GM19240 (cell line): ENCODE data around the gene CALML6.
A peak's percentile ranks its signal among the peaks of the same experiment; 100 is the strongest.

Source experiments
- DNase-seq: peaks from one replicate; pipeline ENCODE4 v3.0.0; 2011; ENCODE audit warnings: low spot score; ENCODE audit not compliant: insufficient read length

Gene CALML6

DNA sequence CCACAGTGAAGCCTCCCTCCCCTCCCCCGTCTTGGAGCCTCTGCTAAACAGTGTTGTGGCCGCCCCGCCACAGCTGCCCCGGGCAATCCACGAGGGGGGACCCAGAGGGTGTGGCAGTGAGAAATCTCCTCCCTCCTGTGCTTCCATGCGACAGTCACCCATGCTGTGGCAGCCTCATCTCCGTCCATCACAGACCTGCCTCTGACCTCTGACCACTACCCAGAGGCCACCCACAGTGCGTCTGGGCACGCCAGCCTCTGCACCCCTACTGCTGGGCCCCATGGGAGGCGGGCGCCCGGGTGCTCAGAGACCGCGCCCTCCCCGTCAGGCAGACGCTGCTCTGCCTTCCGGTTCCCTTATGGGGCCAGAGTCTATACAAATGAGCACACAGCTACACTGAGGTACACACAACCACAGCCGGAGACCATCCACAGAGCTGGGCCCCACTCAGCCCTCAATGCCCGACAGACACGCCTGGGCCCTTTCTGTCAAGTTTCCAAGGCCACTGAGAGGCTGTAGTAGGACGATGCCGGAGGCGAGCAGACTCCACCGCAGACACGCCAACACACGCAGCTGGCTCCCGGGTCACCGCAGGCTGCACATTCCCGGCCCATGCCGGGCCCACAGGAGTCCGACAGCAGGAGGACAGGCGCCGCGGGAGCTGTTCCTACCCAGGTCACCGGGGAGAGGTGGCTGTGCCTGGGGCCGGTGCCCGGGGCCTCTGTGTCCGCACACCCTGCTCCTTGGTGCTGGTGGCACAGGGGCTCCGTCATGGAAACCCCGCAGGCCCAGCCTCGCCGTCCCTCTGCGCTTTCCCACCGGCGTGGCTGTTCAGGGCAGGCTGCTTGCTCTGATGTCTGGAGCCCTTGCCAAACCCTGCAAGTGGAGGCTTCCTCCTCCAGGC is 27.9 kb downstream of the CALML6 start:
- DNase-seq = no peak

DNA sequence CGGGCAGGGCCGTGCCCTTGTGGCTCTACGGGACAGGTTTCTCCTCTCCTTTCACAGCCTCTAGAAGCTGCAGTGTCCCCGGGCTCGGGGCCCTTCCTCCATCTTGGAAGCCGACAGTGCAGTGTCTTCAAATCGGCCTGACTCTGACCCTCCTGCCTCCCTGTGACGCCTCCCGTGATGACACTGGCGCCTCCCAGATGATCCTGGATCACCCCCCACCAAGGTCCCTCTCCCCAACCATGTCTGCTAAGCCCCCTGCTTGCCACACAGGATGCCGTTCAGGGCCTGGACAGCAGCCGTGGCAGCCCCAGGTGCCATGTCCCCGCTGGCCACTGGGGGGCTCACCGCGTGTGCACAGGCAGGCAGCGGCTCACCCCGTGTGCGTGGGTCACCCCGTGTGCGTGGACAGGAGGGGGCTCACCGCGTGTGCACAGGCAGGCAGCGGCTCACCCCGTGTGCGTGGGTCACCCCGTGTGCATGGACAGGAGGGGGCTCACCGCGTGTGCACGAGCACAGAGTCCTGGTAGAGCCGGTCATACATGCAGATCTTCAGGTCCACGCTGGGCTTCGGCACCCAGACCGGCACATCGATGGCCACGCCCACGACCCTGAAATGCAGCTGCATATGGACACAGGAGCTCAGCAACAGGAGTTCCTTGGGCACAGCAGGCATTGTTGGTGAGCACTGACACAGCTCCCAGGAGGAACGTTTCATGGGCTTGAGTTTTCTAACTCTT is 28.9 kb downstream of the CALML6 start:
- DNase-seq = no peak

DNA sequence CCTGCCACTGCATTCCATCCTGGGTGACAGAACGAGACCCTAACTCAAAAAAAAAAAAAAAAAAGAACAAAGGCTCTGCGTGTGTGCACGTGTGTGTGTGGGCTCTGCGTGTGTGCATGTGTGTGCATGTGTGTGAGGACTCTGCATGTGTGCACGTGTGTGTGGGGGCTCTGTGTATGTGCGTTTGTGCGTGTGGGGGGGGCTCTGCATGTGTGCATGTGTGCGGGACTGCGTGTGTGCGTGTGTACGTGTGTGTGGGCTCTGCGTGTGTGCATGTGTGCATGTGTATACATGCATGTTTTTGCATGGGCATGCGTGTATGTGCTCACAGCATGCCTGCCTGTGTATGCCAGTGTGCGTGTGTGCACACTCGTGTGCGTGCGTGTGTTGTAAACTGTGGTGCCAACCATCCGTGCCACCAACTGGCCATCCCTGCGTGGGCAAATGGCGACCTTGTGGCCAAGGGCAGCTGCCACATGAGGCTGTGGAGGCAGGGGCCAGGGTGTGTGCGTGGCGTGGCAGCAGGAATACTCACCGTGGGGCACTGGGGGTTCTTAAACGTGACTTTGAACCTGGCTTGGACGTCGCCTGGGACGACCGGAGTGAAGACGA is 30.8 kb downstream of the CALML6 start:
- DNase-seq = no peak

DNA sequence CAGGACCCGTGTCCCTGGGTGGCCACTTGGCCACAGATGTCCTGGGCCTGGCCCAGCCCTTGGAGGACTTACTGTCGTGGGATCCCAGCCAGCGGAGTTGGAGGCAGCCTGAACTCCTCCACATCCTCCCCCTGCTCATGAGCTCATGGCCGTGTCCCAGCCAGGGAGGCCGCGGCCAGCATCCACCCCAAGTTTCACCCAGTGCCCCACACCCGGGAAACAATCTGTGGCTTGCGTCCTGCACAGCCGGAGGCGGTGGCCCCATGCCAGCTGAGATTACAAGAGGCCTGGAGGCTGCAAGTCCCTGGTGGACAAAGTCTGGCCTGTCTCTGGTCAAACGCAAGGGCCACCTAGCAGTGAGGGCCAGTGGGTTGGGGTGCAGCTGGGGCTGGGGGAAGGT is 31.5 kb downstream of the CALML6 start:
- DNase-seq = no peak

DNA sequence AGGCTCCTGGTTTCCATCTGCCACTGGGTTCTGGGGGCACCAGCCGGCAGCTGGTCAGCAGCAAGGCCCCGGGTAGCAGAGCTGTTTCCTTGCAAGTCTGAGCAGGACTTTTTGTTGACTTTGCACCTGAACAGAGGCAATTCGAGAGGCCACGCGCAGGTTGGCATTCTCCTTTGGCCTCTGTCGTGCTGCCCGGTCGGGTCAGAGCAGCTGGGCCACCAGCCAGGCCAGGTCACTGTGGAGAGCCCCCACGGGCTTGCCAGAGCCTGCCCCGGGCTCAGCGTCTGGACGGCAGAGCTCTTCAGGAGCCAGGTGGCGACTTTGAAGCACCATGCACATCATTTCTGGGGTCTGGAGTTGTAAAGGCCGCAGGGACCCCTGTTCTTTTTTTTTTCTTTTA is 32.4 kb downstream of the CALML6 start:
- DNase-seq = no peak

DNA sequence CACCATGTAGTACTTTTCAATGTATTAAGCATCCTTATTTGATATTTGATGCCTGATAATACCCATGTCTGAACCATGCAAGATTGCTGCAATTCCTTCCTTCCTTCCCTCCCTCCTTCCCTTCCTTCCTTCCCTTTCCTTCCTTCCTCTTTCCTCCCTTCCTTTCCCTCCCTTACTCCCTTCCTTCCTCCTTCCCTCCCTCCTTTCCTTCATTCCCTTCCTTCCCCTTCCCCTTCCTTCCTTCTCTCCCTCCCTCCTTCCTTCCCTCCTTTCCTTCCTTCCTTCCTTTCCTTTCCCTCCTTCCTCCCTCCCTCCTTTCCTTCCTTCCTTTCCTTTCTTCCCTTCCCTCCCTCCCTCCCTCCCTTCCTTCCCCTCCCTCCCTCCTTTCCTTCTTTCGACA is 33.7 kb downstream of the CALML6 start:
- no peak for DNase-seq

DNA sequence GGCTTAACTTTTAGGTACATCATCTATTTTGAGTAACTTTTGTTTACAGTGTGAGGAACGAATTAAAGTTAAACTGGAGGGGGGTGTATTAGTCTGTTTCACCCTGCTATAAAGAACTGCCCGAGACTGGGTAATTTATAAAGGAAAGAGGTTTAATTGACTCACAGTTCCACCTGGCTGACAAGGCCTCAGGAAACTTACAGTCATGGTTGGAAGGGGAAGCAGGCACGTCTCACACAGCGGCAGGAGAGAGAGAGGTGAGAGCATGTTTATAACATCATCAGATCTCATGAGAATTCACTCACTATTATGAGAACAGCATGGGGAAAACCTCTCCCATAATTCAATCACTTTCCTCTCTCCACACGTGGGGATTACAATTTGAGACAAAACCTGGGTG is 35.9 kb downstream of the CALML6 start:
- no peak for DNase-seq

DNA sequence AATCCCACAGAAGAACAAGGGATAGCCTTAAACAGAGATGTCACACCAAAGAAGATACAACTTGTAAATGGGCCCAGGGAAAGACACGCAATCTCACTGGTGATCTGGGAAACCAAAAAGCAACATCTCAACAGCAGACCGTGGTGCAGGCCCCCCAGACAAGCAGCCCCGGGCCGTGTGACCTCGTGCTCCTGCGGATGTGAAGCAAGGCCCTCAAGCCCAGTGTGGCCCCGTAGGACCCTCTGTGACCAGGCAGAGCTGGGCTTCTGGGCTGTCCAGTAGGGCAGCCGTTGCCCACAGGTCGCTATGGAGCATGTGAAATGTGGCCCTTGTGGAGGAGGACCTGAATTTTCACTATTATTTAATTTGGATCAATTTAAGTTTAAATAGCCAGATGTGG is 39.0 kb downstream of the CALML6 start:
- DNase-seq = no peak

DNA sequence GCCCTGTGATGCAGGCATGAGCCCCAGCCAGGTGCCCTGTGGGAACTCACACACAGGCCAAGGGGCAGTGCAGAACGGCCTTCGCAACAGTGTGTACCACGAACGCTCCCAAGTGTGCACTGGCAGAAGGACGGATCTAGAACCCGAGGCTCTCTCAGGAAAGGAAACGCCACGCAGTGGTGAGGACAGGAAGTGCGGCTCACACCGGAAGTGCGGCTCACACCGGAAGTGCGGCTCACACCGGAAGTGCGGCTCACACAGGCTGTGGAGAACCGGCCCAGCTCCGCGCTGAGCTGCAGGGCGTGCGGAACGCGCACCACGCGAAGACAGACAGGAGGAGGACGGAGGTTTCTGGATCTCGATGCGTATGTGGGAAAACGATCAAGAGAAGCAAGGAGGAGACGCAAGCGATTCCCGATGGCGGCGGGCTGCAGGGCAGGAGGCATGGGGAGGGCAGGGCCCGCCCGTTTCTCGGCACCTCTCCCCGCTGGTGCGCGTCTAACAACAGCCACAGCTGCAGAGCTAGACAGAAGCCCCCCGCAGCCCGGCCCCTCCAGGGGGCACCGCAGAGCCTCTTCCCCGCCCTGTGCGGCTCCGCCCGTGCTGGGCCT is 39.9 kb downstream of the CALML6 start:
- no peak for DNase-seq

DNA sequence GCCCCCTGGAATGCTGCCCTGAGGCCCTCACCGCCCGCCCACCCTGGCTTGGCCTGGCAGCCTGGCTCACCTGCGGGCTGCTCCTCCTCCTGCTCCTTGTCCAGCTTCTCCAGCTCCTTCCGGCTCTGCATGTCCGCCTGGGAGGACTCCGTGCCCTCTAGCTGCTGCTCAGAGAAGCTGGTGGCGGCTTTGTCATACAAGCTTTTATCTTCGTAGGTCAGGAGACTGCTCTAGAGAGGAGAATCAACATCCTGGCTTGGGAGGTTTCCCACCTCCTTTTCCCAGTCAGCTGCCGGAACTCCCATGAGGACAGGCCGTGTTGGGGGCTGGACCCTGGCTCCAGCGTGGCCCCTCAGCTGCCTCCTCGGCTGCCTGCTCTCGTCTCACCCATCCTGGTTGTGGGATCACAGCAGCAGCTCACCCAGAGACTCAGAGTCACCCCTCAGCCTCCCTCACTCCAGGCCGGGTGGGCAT is 40.6 kb downstream of the CALML6 start:
- DNase-seq = no peak

DNA sequence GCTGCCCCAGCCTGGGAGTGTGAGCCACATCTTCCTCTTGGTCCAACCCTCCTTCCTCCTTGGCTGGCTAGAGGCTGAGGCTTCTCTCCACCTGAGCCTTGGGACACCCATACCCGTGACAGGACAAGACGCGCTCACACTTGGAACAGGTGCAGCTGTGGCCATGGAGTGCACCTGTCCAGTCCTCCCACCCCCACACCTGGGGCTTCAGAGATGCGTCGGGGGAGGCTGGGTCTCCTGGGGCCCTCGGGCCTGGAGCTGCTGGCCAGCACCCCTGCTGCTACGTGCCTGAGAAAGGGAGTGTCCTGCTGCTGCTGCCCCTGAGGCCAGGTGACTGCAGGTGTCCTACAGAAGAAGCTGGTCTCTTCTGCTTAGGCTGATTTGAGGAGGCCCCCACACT is 41.0 kb downstream of the CALML6 start:
- no peak for DNase-seq

DNA sequence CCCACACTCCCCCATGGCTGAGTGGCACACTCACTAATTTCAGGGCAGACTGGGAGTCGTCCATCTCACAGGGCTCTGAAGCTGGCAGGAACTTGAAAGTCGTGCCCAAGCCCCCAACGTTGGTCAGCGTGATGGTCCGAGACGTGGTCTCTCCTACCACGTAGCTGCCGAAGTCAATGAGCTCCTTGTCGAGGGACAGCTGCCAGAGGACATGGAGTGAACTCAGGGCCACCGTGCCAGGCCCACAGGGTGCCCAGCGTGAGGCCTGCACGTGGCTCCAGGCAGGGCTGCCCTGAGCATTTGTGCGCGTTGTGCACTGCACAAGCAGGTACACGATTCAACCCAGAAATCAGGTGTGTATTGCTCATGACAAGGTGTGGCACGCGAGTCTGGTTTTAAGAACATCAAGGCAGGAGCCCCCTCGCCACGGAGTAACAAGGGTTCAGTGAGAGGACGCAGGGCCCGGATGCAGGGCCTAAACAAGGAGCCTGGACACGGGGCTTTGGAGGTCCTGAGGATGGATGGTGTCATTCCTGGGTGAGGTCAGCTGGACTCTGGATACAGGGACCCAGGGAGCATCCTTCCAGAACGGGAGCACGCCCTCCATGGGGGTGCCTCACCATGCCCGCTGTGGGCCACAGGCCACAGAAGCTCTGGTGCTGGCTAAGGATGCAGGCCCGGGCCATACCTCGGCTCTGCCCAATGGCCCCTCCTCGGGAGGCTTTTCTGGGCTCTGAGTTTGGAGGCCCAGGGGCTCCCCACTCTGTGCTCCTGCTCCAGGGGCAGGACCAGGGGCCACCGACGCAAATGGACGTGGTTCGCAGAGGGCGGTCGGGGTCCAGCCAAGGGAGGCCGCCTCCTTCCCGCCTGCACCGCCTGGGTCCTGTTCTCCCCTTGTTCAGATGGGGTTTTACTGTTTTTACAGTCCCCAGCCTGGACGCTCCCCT is 41.8 kb downstream of the CALML6 start:
- no peak for DNase-seq

DNA sequence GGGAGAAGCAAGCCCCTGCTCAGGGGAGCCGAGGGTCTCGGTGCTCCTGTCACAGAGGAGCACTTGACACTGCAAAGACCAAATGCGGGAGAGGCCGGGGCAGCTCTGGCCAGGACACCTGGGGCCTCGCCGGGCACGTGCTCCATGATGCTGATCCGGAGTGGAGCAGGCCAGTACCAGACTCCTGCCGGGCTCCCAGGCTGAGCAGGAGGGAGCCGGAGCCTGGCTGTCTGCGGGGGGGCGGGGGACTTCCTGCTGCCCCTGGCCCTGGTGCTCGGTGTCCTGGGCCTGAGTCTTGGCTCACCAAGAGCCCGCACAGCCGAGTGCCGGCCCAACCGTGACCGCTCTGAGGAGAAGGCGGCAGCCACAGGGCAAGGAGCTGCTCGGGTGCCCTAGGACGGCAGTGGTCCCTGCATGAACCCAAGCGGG is 42.5 kb downstream of the CALML6 start:
- no peak for DNase-seq

DNA sequence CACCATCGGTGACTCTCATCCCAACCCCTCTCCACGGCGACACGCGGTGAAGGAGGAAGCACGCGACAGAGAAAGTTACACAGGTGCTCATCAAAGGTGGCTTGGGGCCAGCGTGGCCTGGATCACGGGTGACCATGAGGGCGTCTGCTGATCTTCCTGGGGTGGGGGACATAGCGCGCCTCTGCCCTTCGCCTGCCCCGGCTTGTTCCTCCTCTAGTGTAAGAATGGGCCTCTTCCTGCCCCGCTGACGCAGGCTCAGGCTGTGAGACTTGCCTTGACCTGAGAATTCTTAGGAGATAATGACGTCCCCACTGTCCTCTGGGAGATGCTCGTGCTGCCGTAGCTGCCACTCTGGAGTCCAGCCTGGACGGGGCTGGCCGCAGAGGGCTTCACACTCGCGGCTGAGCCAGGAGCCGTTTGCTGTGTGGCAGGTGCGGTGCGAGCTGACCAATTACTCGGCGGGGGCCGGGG is 43.0 kb downstream of the CALML6 start:
- DNase-seq = no peak

DNA sequence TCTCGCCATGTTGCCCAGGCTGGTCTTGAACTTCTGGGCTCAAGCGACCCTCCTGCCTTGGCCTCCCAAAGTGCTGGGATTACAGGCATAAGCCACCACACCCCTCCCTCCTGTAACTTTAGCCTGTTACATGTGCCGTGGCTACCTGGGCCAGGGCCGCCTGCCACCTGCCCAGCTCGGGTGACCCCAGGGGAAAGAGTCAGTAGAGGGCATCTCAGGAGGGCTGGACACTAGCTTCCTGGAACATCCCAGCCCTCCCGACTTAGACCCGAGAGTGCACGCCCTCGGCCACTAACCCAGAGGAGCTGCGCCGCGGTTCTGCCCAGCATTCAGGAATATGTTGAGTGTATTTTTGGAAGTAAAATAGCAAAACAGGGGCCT is 44.4 kb downstream of the CALML6 start:
- DNase-seq = no peak

DNA sequence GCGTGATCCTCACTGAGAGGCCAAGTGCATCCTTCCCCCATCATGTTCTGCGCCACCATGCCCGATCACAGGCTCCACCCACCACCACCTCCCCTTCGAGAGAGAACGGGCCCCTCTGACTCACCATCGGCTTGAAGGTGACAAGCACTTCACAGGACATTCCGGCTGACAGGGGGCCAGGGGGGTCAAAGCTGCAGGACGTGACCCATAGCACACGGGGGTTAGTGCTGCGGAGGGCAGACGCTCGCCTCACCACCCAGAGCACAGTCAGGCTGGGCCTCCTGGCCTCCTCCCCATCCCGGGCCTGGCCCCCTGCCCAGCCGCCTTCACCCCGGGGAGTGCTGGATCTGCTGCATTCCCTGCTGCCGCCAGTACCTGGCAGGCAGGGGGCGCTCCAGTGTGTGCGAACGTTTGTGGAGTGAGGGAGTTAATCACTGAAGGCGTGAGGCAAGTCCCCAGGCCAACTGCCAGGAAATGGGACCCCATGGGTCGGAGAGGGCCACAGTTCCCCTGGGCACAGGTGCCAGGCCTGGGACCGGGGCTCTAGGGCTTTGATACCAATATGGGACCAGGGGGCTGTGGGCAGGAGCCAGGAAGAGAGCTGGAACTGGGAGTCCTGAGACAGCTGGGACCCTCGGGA is 44.9 kb downstream of the CALML6 start:
- DNase-seq = peak; percentile 72

DNA sequence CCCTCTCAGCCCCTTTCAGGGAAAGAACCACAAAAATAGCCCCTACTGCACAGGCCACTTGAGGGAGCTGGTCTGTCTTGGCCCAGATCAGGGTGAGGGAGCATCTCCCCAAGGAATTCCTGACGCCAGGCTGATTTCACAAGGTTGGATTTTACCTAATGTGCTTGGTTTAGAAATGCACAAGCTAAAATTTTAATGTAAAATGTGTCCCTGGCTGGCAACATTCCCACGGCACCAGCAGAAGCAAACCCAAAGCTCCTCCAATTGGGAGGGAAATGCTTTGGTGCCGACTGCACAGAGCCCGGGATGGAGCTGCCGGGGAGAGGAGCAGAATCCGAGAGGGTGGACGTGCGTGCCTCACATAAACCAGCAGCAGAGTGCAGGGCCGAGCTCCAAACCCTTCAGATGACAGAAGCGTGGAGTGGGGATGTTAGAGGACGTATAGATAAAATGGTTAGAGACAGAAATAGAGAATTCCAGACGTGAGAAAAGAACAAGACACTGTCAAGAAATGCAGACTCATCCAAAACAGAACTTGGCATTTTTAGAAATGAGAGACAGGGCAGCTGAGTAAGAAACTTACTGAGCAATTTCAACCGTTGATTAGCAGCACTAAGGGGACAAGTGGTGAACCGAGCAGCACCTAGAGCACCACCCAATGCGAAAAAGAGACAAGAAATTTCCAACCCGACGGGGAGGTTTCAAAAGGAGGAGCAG is 45.6 kb downstream of the CALML6 start:
- no peak for DNase-seq

DNA sequence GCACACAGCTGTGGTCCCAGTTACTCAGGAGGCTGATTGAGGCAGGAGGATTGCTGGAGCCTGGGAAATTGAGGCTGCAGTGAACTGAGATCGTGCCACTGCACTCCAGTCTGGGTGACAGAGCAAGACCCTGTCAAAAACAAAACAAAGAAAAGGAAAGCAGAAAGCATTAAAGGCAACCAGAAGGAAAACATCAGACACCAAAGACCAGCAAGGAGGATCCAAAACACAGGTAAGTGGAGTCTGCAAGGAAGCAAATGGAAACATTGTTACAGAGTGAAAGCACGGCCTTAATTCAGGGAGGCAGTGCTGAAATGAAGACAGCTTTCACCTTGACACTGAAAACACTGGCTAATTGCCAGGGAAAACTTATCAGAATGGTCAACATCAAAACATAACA is 47.7 kb downstream of the CALML6 start:
- no peak for DNase-seq

DNA sequence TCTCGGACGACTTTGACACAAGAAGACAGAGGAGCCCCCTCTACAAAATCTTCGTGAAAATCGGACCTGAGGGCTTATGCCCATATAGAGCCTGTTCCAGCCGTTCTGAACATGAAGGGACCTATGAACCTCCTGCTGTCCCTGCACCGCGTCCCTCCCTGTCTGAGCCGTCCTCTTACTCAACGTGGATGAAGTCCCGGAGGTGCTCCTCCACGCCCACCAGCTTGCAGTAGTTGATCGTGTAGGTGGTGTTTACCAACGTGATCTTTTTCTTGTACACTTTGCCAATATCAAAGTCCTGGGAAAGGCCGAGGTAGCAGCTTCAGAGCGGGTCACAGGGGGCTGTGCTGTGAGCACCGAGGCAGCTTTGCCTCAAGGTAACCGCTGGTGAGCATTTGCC is 48.5 kb downstream of the CALML6 start:
- no peak for DNase-seq
